Activated CD4-positive, alpha-beta T cell treated with anti-CD3 and anti-CD28 coated beads, Interleukin-2, amount 10 ng/mL, durations not matched to agents 24 days and 14 days (primary cell): ENCODE results near the gene TET2. TPM values are rescaled to one million over a fixed set of nuclear protein-coding genes. Genes with fewer than 3 reads are reported as not detected.

Source experiments
- DNase-seq: peaks from one replicate; pipeline ENCODE4 v3.0.0; 2022
- H3K27ac Mint-ChIP-seq: one replicate; pipeline ENCODE4 v1.8.0; 2022; ENCODE audit warnings: mild to moderate bottlenecking, mixed read lengths
- H3K27me3 Mint-ChIP-seq: one replicate; pipeline ENCODE4 v1.8.0; 2022; ENCODE audit warnings: mixed read lengths
- H3K36me3 Mint-ChIP-seq: one replicate; pipeline ENCODE4 v1.8.0; 2022; ENCODE audit warnings: low read depth, mild to moderate bottlenecking, mixed read lengths
- H3K4me1 Mint-ChIP-seq: one replicate; pipeline ENCODE4 v1.8.0; 2021; ENCODE audit warnings: mixed read lengths
- H3K4me3 Mint-ChIP-seq: one replicate; pipeline ENCODE4 v1.8.0; 2022; ENCODE audit warnings: mild to moderate bottlenecking, moderate library complexity, mixed read lengths
- H3K9me3 Mint-ChIP-seq: one replicate; pipeline ENCODE4 v1.8.0; 2021; ENCODE audit warnings: mixed read lengths
- intact Hi-C: fragments of 100-400 bp; cut with micrococcal nuclease; formaldehyde crosslinking; loops from one replicate; pipeline ENCODE4 v1.15.1; 2023
- total RNA-seq: library from RNA; stranded (reverse); gene quantifications from 2 replicates; pipeline ENCODE4 v1.2.3, GENCODE V29; 2022

The TET2 gene
- total RNA-seq, 1 donor from 2014 or later = 28.9 TPM

- intact Hi-C loops = no loop called here
- DNase-seq = no peak
- Mint-ChIP-seq H3K4me1 (peaks cover 8% of the 10 kb centered on the region), H3K9me3 (peaks cover 4% of the 10 kb centered on the region), H3K4me3 (no peak overlapping the region), H3K36me3 (peaks cover 64% of the 10 kb centered on the region), H3K27me3 (no peaks in the 10 kb centered on the region), H3K27ac (no peak overlapping the region)
Measured at GRCh38 chr4:105240037-105240436, 93.4 kb downstream of the TET2 start.

- no peaks in the 10 kb centered on the region for H3K27me3 Mint-ChIP-seq
- H3K4me3 Mint-ChIP-seq = no peak overlapping the region
- H3K9me3 Mint-ChIP-seq = no peaks in the 10 kb centered on the region
- H3K27ac Mint-ChIP-seq = no peak overlapping the region
- peaks cover 2% of the 10 kb centered on the region for H3K4me1 Mint-ChIP-seq
- DNase-seq = no peak
- intact Hi-C loops = no loop called here
- H3K36me3 Mint-ChIP-seq = peaks cover 50% of the 10 kb centered on the region
Measured at GRCh38 chr4:105241451-105241850, 94.8 kb downstream of the TET2 start.

GRCh38 chr4:105243446-105243845, 96.8 kb downstream of the TET2 start:
- no peak for DNase-seq
- Mint-ChIP-seq H3K4me1 (peaks cover 2% of the 10 kb centered on the region), H3K36me3 (peaks cover 38% of the 10 kb centered on the region), H3K27me3 (no peaks in the 10 kb centered on the region), H3K4me3 (no peak overlapping the region), H3K9me3 (no peaks in the 10 kb centered on the region), H3K27ac (no peak overlapping the region)
- intact Hi-C loops = no loop called here

- Mint-ChIP-seq H3K36me3 (peaks cover 40% of the 10 kb centered on the region), H3K9me3 (no peaks in the 10 kb centered on the region), H3K4me1 (peaks cover 2% of the 10 kb centered on the region), H3K4me3 (no peak overlapping the region), H3K27me3 (no peaks in the 10 kb centered on the region), H3K27ac (no peak overlapping the region)
- no peak for DNase-seq
- intact Hi-C loops = no loop called here
Measured at GRCh38 chr4:105246712-105247111, 100.0 kb downstream of the TET2 start.

DNA sequence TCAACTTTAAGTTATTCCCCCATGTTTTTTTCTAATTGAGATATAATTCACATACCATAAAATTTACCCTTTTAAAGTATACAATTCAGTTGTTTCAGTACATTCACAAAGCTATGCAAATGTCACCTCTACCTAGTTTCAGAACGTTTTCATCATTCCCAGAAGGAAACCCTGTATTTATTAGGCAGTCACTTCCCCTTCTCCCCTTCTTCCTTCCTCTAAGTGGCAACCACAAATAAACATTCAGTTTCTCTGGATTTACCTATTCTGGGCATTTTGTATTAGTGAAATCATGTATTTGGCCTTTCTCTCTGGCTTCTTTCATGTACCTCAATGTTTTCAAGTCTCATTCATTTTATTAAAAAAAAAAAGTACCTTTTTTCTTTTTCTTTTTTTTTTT, 101.9 kb downstream of the TET2 start:
- DNase-seq = no peak
- Mint-ChIP-seq H3K9me3 (peaks cover 4% of the 10 kb centered on the region), H3K27me3 (no peaks in the 10 kb centered on the region), H3K4me3 (no peak overlapping the region), H3K4me1 (peaks cover 2% of the 10 kb centered on the region), H3K27ac (no peak overlapping the region), H3K36me3 (peaks cover 43% of the 10 kb centered on the region)
- intact Hi-C loops = no loop called here

GRCh38 chr4:105257817-105258495, 111.3 kb downstream of the TET2 start:
- Mint-ChIP-seq H3K36me3 (peaks cover 41% of the 10 kb centered on the region), H3K27ac (no peak overlapping the region), H3K27me3 (no peaks in the 10 kb centered on the region), H3K4me3 (no peak overlapping the region), H3K9me3 (no peaks in the 10 kb centered on the region), H3K4me1 (no peaks in the 10 kb centered on the region)
- intact Hi-C loops = no loop called here
- no peak for DNase-seq

- no peak overlapping the region for H3K27ac Mint-ChIP-seq
Measured at GRCh38 chr4:105265689-105266088, 119.0 kb downstream of the TET2 start.

GRCh38 chr4:105267280-105267679, 120.6 kb downstream of the TET2 start:
- Mint-ChIP-seq H3K27ac (no peak overlapping the region), H3K36me3 (peaks cover 74% of the 10 kb centered on the region), H3K9me3 (peaks cover 15% of the 10 kb centered on the region), H3K4me1 (peaks cover 18% of the 10 kb centered on the region), H3K4me3 (no peak overlapping the region), H3K27me3 (no peaks in the 10 kb centered on the region)
- DNase-seq = no peak
- intact Hi-C loops = no loop called here

More at GRCh38 chr4:105265689-105266088, 119.0 kb downstream of the TET2 start:
- Mint-ChIP-seq H3K4me1 (peaks cover 5% of the 10 kb centered on the region), H3K27me3 (no peaks in the 10 kb centered on the region), H3K36me3 (peaks cover 68% of the 10 kb centered on the region), H3K4me3 (no peak overlapping the region), H3K9me3 (peaks cover 15% of the 10 kb centered on the region)
- DNase-seq = no peak
- intact Hi-C loops = no loop called here

GRCh38 chr4:105272002-105272401, 125.3 kb downstream of the TET2 start:
- Mint-ChIP-seq H3K27ac (peak overlapping the region; percentile 26), H3K4me1 (peaks cover 41% of the 10 kb centered on the region), H3K36me3 (peaks cover 83% of the 10 kb centered on the region), H3K27me3 (no peaks in the 10 kb centered on the region), H3K9me3 (peaks cover 24% of the 10 kb centered on the region), H3K4me3 (no peak overlapping the region)
- intact Hi-C loops = no loop called here
- no peak for DNase-seq

- H3K27me3 Mint-ChIP-seq = no peaks in the 10 kb centered on the region
- DNase-seq = no peak
- H3K36me3 Mint-ChIP-seq = peaks cover 80% of the 10 kb centered on the region
- H3K27ac Mint-ChIP-seq = no peak overlapping the region
- no peak overlapping the region for H3K4me3 Mint-ChIP-seq
- intact Hi-C loops = no loop called here
- peaks cover 41% of the 10 kb centered on the region for H3K4me1 Mint-ChIP-seq
- peaks cover 24% of the 10 kb centered on the region for H3K9me3 Mint-ChIP-seq
Measured at GRCh38 chr4:105273230-105273629, 126.6 kb downstream of the TET2 start.

DNA sequence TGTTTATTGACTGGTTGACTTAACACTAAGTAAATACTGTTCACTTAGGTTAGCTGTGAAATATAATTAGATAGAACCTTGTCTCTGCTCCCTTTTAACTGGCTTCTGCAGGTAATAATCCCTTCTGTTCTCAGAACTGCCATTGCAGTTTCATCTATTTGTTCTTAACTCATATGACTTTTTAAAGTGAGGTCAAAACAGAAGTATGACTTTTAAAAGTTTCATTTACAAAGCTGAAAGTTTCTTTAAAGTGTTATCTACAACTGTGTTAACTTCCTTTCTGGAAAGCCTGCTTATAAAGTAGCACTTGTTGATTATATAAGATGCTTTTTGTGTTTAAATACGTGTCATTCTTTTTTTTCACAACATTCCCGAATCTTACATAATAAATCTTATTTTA, 127.4 kb downstream of the TET2 start:
- intact Hi-C loops = no loop called here
- no peaks in the 10 kb centered on the region for H3K27me3 Mint-ChIP-seq
- no peak overlapping the region for H3K4me3 Mint-ChIP-seq
- H3K36me3 Mint-ChIP-seq = peaks cover 73% of the 10 kb centered on the region
- H3K4me1 Mint-ChIP-seq = peaks cover 41% of the 10 kb centered on the region
- DNase-seq = no peak
- no peak overlapping the region for H3K27ac Mint-ChIP-seq
- peaks cover 24% of the 10 kb centered on the region for H3K9me3 Mint-ChIP-seq

DNA sequence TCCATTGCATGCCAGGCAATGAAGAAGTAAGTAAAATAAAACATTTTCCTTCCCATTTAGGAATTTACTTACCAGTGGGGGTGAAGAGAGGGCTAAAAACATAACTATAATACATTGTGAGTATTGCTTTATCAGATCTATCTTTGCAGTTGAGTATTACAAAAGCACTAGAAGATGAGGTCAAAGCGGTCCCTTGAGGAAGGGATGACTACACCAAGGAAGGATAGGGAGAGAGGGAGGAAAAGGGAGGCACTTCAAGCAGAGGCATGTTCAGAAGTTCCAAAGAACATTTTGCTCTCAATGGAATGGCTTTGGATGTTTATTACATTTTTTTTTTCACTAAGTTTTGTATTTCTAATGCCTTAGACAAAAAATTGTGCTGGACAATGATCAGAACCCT, 127.8 kb downstream of the TET2 start:
- H3K4me3 Mint-ChIP-seq = no peak overlapping the region
- H3K27ac Mint-ChIP-seq = peak overlapping the region; percentile 57
- H3K4me1 Mint-ChIP-seq = peaks cover 41% of the 10 kb centered on the region
- peaks cover 22% of the 10 kb centered on the region for H3K9me3 Mint-ChIP-seq
- intact Hi-C loops = no loop called here
- H3K27me3 Mint-ChIP-seq = no peaks in the 10 kb centered on the region
- no peak for DNase-seq
- H3K36me3 Mint-ChIP-seq = peaks cover 71% of the 10 kb centered on the region

DNA sequence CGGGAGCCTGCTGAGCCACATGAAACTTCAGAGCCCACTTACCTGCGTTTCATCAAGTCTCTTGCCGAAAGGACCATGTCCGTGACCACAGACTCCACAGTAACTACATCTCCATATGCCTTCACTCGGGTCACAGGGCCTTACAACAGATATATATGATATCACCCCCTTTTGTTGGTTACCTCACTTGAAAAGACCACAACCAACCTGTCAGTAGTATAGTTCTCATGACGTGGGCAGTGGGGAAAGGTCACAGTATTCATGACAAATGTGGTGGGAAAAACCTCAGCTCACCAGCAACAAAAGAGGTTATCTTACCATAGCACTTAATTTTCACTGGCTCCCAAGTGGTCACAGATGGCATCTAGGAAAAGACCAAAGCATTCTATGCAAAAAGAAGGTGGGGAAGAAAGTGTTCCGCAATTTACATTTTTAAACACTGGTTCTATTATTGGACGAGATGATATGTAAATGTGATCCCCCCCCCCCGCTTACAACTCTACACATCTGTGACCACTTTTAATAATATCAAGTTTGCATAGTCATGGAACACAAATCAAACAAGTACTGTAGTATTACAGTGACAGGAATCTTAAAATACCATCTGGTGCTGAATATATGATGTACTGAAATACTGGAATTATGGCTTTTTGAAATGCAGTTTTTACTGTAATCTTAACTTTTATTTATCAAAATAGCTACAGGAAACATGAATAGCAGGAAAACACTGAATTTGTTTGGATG, 129.9 kb downstream of the TET2 start:
- Mint-ChIP-seq H3K36me3 (peaks cover 51% of the 10 kb centered on the region), H3K9me3 (peaks cover 18% of the 10 kb centered on the region), H3K4me1 (peaks cover 30% of the 10 kb centered on the region), H3K27ac (no peak overlapping the region), H3K4me3 (no peak overlapping the region), H3K27me3 (no peaks in the 10 kb centered on the region)
- intact Hi-C loops = no loop called here
- no peak for DNase-seq

GRCh38 chr4:105277702-105278101, 131.0 kb downstream of the TET2 start:
- DNase-seq = no peak
- H3K4me3 Mint-ChIP-seq = no peak overlapping the region
- H3K36me3 Mint-ChIP-seq = peaks cover 40% of the 10 kb centered on the region
- H3K27me3 Mint-ChIP-seq = no peaks in the 10 kb centered on the region
- no peak overlapping the region for H3K27ac Mint-ChIP-seq
- H3K9me3 Mint-ChIP-seq = peaks cover 18% of the 10 kb centered on the region
- intact Hi-C loops = no loop called here
- H3K4me1 Mint-ChIP-seq = peaks cover 20% of the 10 kb centered on the region
